Astrocyte (in vitro differentiated cells and primary cell): ENCODE results near the gene C16orf95. TPM values are rescaled to one million over a fixed set of nuclear protein-coding genes. Genes with fewer than 3 reads are reported as not detected.

Source experiments
- DNase-seq: peaks from one replicate; pipeline ENCODE4 v3.0.0-alpha.2; 2010; ENCODE audit warnings: low read depth
- FAIRE-seq: peaks from 2 replicates; lab custom pipeline; 2011; peaks lifted over from hg19 to GRCh38; lab: Jason Lieb, UNC
- H2AFZ ChIP-seq: 2 replicates; pipeline ENCODE4 v1.6.0; 2012; ENCODE audit warnings: low read depth, low read length, inconsistent platforms
- H3K27ac ChIP-seq: 2 replicates; pipeline ENCODE4 v1.5.1; 2011; ENCODE audit warnings: low read depth, low read length, inconsistent platforms
- H3K27me3 ChIP-seq: 2 replicates; pipeline ENCODE4 v1.6.0; 2011; ENCODE audit warnings: low read length, inconsistent platforms; ENCODE audit not compliant: insufficient read depth
- H3K36me3 ChIP-seq: 2 replicates; pipeline ENCODE4 v1.5.1; 2011; ENCODE audit warnings: low read length, inconsistent platforms; ENCODE audit not compliant: insufficient read depth
- H3K4me1 ChIP-seq: 2 replicates; pipeline ENCODE4 v1.5.1; 2011; ENCODE audit warnings: low read length, inconsistent platforms; ENCODE audit not compliant: insufficient read depth
- H3K4me2 ChIP-seq: 2 replicates; pipeline ENCODE4 v1.6.0; 2012; ENCODE audit warnings: low read length, inconsistent platforms
- H3K4me3 ChIP-seq: 2 replicates; pipeline ENCODE4 v1.5.1; 2011; ENCODE audit warnings: low read depth, mild to moderate bottlenecking, low read length, inconsistent platforms; ENCODE audit not compliant: insufficient read depth
- H3K79me2 ChIP-seq: 2 replicates; pipeline ENCODE4 v1.6.0; 2012; ENCODE audit warnings: mild to moderate bottlenecking, low read length, inconsistent platforms; ENCODE audit not compliant: insufficient read depth
- H3K9ac ChIP-seq: 2 replicates; pipeline ENCODE4 v1.6.0; 2012; ENCODE audit warnings: mild to moderate bottlenecking, low read length, inconsistent platforms
- H3K9me3 ChIP-seq: 2 replicates; pipeline ENCODE4 v1.5.1; 2012; ENCODE audit warnings: low read depth, mild to moderate bottlenecking, low read length, inconsistent platforms; ENCODE audit not compliant: insufficient read depth
- H4K20me1 ChIP-seq: 2 replicates; pipeline ENCODE4 v1.6.0; 2012; ENCODE audit warnings: low read length, inconsistent platforms; ENCODE audit not compliant: insufficient read depth
- H3K27ac Mint-ChIP-seq: one replicate; pipeline ENCODE4 v1.8.0; 2021; ENCODE audit warnings: mild to moderate bottlenecking, mixed read lengths; ENCODE audit not compliant: unreplicated experiment
- H3K27me3 Mint-ChIP-seq: one replicate; pipeline ENCODE4 v1.8.0; 2021; ENCODE audit warnings: low read depth, mixed read lengths; ENCODE audit not compliant: unreplicated experiment
- H3K36me3 Mint-ChIP-seq: one replicate; pipeline ENCODE4 v1.8.0; 2021; ENCODE audit warnings: low read depth, mixed read lengths; ENCODE audit not compliant: unreplicated experiment
- H3K4me1 Mint-ChIP-seq: one replicate; pipeline ENCODE4 v1.8.0; 2021; ENCODE audit warnings: low read depth, mixed read lengths; ENCODE audit not compliant: unreplicated experiment
- H3K4me3 Mint-ChIP-seq: one replicate; pipeline ENCODE4 v1.8.0; 2021; ENCODE audit warnings: mild to moderate bottlenecking, moderate library complexity, mixed read lengths; ENCODE audit not compliant: unreplicated experiment
- H3K9me3 Mint-ChIP-seq: one replicate; pipeline ENCODE4 v1.8.0; 2021; ENCODE audit warnings: mild to moderate bottlenecking, mixed read lengths; ENCODE audit not compliant: unreplicated experiment
- EZH2 ChIP-seq: IDR thresholded peaks from 2 replicates; pipeline ENCODE4 v1.6.1; 2012; ENCODE audit warnings: mild to moderate bottlenecking, low read length, inconsistent platforms; ENCODE audit not compliant: insufficient read depth
- total RNA-seq: library from RNA; stranded (reverse); gene quantifications from 2 replicates; pipeline ENCODE4 v1.2.1, GENCODE V29; 2021
- TF ChIP-seq, protein P1 (sequence below): IDR thresholded peaks from 2 replicates; pipeline ENCODE4 v1.5.1; 2011; ENCODE audit warnings: low read depth, mild to moderate bottlenecking, inconsistent platforms, low read length, moderate library complexity; ENCODE audit not compliant: insufficient read depth

C16orf95 gene
- total RNA-seq, 1 donor from 2014 or later, result 3.3 TPM

DNA sequence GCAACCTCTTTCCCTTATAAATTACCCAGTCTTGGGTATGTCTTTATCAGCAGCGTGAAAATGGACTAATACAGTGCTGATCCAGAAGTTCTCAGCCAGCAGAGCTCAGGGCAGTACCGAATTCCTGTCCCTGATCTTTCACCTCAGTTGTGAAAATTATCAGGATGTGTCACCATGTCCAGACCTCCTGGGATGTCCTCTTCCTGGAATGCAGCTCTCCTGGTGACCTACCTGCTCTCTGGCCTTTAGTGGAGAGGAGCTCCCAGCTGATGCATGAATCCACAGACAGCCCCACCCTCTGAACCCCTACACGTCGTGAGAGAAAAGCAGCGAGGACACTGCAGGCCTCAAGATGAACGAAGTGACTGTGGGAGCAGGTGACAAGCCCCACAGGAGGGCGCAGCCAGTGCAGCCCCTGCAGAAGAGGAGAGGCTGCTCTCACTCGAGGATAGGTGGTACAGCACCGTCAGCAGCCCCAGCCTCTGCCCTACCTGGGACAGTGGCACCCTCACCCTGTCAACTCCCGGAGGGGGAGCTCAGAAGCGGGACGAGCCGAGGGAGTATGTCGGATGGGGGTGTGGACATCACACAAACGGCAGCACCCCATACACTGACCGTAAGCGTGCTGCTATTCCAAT lies 22.0 kb upstream of the C16orf95 start:
- H3K27ac ChIP-seq, result no peak overlapping the region
- H3K4me2 ChIP-seq, result no peak overlapping the region
- Mint-ChIP-seq H3K27ac (no peak overlapping the region), H3K9me3 (no peaks in the 10 kb centered on the region), H3K36me3 (peaks cover 29% of the 10 kb centered on the region), H3K4me3 (no peak overlapping the region), H3K27me3 (no peaks in the 10 kb centered on the region), H3K4me1 (peaks cover 9% of the 10 kb centered on the region)
- no peaks in the 10 kb centered on the region for H3K9me3 ChIP-seq
- no peak overlapping the region for H3K9ac ChIP-seq
- peaks cover 4% of the 10 kb centered on the region for H3K36me3 ChIP-seq
- H3K4me3 ChIP-seq, result no peak overlapping the region
- H3K4me1 ChIP-seq, result no peaks in the 10 kb centered on the region
- H4K20me1 ChIP-seq, result peaks cover 49% of the 10 kb centered on the region
- TF ChIP-seq, protein P1, sequence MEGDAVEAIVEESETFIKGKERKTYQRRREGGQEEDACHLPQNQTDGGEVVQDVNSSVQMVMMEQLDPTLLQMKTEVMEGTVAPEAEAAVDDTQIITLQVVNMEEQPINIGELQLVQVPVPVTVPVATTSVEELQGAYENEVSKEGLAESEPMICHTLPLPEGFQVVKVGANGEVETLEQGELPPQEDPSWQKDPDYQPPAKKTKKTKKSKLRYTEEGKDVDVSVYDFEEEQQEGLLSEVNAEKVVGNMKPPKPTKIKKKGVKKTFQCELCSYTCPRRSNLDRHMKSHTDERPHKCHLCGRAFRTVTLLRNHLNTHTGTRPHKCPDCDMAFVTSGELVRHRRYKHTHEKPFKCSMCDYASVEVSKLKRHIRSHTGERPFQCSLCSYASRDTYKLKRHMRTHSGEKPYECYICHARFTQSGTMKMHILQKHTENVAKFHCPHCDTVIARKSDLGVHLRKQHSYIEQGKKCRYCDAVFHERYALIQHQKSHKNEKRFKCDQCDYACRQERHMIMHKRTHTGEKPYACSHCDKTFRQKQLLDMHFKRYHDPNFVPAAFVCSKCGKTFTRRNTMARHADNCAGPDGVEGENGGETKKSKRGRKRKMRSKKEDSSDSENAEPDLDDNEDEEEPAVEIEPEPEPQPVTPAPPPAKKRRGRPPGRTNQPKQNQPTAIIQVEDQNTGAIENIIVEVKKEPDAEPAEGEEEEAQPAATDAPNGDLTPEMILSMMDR, result no peak
- no peak for TF ChIP-seq EZH2
- H2AFZ ChIP-seq, result no peak overlapping the region
- peaks cover 17% of the 10 kb centered on the region for H3K79me2 ChIP-seq
- DNase-seq, result no peak
- no peaks in the 10 kb centered on the region for H3K27me3 ChIP-seq
- no peak for FAIRE-seq

DNA sequence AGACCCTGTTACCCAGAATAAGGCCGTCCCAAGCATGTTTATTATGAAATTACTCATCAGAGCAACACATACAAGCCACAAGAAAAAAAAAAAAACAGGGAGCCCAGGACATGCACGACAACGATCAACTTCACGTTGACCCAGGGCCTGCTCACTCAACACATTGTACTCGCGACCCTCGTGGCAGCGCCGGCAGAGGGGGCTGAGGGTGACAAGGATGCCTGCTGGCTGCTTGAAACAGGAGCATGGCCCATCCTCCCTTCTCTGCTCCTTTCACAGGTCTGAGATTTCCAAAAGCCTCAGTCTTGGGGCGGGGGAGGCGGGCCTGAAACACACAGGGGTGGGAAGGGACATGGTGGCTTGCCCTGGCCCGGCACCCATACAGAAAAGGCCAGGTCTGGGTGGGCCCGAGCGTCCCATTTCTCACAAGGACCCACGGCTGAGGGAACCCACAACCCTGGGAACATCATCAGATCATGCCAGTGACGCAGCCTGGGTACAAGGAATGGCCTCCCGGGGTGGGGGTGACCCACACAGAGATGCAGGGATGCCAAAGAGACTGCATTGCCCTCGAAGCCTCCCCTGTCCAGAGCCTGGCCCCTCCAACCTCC lies 21.1 kb upstream of the C16orf95 start:
- Histone ChIP-seq H3K9me3 (no peaks in the 10 kb centered on the region), H2AFZ (no peak overlapping the region), H4K20me1 (peaks cover 40% of the 10 kb centered on the region), H3K36me3 (peaks cover 4% of the 10 kb centered on the region), H3K4me1 (no peaks in the 10 kb centered on the region), H3K4me2 (no peak overlapping the region), H3K27me3 (no peaks in the 10 kb centered on the region), H3K79me2 (peaks cover 12% of the 10 kb centered on the region), H3K9ac (no peak overlapping the region), H3K27ac (no peak overlapping the region), H3K4me3 (no peak overlapping the region)
- FAIRE-seq (no peak), DNase-seq (no peak)
- Mint-ChIP-seq H3K9me3 (no peaks in the 10 kb centered on the region), H3K27me3 (no peaks in the 10 kb centered on the region), H3K36me3 (peaks cover 31% of the 10 kb centered on the region), H3K4me3 (no peak overlapping the region), H3K27ac (no peak overlapping the region), H3K4me1 (peaks cover 9% of the 10 kb centered on the region)
- TF ChIP-seq, protein P1, result no peak
- TF ChIP-seq EZH2, result no peak

DNA sequence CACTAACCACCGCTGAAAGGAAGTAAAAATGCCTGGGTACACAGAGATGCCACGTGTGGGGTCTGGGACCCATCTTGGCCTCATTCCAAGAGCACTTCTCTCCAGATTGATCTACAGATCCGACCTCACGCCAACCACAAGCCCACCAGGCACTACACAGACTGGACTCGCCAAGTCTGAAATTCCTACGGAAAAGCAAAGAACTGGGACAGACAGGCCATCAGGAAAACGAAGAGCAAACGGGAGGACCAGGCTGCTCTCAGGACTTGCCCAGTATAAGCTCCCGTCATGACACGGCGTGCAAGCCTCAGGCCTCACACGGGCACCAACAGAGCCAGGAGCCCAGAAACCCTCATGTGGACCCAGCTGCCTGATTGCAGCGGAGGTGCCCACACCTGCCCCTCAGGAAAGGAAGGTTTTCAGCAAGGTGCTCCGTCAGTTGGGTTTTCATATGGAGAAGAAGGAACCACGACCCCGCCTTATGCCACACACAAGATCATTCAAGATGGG lies 20.1 kb upstream of the C16orf95 start:
- H3K27ac Mint-ChIP-seq, result no peak overlapping the region
- peaks cover 10% of the 10 kb centered on the region for H3K4me1 Mint-ChIP-seq
- no peaks in the 10 kb centered on the region for H3K27me3 Mint-ChIP-seq
- peaks cover 8% of the 10 kb centered on the region for H3K79me2 ChIP-seq
- no peak overlapping the region for H3K27ac ChIP-seq
- H3K9ac ChIP-seq, result no peak overlapping the region
- H2AFZ ChIP-seq, result no peak overlapping the region
- no peaks in the 10 kb centered on the region for H3K27me3 ChIP-seq
- FAIRE-seq, result no peak
- TF ChIP-seq EZH2, result no peak
- TF ChIP-seq, protein P1, result no peak
- DNase-seq, result no peak
- no peaks in the 10 kb centered on the region for H3K4me1 ChIP-seq
- no peaks in the 10 kb centered on the region for H3K9me3 Mint-ChIP-seq
- H3K4me3 ChIP-seq, result no peak overlapping the region
- no peak overlapping the region for H3K4me3 Mint-ChIP-seq
- H4K20me1 ChIP-seq, result peaks cover 43% of the 10 kb centered on the region
- H3K4me2 ChIP-seq, result no peak overlapping the region
- no peaks in the 10 kb centered on the region for H3K9me3 ChIP-seq
- peaks cover 2% of the 10 kb centered on the region for H3K36me3 ChIP-seq
- peaks cover 24% of the 10 kb centered on the region for H3K36me3 Mint-ChIP-seq
